ENCODE measurements around the gene PALLD.

PALLD gene

GRCh38 chr4:168647646-168648375 is 151.0 kb downstream of the PALLD start:
- no peak for DNase-seq (ENCODE audit: low read depth in 2 of 2)

GRCh38 chr4:168648494-168648893 is 151.6 kb downstream of the PALLD start:
- DNase-seq (ENCODE audit: low read depth in 2 of 2) = no peak

- no peak for DNase-seq (ENCODE audit: low read depth in 2 of 2)
Measured at GRCh38 chr4:168648929-168649328, 152.1 kb downstream of the PALLD start.

- DNase-seq (ENCODE audit: low read depth in 2 of 2) = no peak
Measured at GRCh38 chr4:168651374-168651773, 154.5 kb downstream of the PALLD start.

DNA sequence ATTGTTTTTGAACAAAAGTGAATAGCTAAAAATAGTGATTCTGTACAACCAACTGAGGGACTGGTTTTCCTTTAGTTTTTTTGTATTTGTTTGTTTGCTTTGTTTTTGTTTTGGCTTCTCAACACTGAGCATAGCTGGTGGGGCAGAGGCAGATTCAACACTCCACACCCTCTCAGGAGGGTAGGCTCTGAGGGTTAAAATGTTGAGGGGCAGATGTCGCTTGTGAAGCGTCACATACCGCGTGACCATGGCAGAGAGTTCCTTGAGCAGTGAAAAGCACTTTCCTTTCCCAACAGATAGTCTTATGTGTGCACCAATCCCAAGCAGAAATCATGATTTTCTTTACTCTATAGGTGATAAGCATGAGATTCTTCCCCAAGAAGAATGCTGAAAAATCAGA is 155.0 kb downstream of the PALLD start:
- DNase-seq (ENCODE audit: low read depth in 2 of 2) = no peak

- no peak for DNase-seq (ENCODE audit: low read depth in 2 of 2)
Measured at GRCh38 chr4:168652755-168653154, 155.9 kb downstream of the PALLD start.

- DNase-seq (ENCODE audit: low read depth in 2 of 2) = no peak
Measured at GRCh38 chr4:168654104-168654847, 157.4 kb downstream of the PALLD start.

GRCh38 chr4:168654848-168655174 is 158.0 kb downstream of the PALLD start:
- DNase-seq (ENCODE audit: low read depth in 2 of 2) = no peak

GRCh38 chr4:168655182-168655581 is 158.3 kb downstream of the PALLD start:
- no peak for DNase-seq (ENCODE audit: low read depth in 2 of 2)

DNA sequence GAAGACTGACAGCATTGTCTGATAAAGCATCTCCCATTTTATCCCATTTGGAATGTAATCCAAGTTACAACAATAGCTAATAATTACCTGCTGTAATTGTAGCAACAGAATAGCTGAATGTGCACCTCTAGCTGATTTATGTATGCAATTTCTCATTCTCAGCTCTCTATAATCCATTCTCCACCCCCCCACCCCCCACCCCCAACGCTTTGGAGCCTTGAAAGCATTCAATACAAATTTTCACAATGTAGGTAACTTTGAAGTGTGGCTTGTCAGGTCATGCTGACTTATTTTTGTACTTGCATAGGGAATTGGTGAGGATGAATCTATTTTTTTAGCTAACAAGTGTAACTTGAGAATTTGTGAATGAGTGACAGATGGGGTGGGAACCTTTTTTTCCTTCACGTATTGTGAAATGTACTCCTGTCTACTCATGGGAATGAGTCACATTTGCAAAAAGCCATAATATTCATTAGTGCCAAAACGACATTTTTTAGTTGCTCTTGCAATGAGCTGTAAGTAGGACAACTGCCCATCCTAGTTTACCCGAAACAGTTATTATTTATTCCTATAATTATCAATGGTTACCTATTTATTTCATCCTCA is 159.3 kb downstream of the PALLD start:
- no peak for DNase-seq (ENCODE audit: low read depth in 2 of 2)

- no peak for DNase-seq (ENCODE audit: low read depth in 2 of 2)
Measured at GRCh38 chr4:168656946-168657473, 160.2 kb downstream of the PALLD start.

GRCh38 chr4:168658751-168659150 is 161.9 kb downstream of the PALLD start:
- no peak for DNase-seq (ENCODE audit: low read depth in 2 of 2)

DNA sequence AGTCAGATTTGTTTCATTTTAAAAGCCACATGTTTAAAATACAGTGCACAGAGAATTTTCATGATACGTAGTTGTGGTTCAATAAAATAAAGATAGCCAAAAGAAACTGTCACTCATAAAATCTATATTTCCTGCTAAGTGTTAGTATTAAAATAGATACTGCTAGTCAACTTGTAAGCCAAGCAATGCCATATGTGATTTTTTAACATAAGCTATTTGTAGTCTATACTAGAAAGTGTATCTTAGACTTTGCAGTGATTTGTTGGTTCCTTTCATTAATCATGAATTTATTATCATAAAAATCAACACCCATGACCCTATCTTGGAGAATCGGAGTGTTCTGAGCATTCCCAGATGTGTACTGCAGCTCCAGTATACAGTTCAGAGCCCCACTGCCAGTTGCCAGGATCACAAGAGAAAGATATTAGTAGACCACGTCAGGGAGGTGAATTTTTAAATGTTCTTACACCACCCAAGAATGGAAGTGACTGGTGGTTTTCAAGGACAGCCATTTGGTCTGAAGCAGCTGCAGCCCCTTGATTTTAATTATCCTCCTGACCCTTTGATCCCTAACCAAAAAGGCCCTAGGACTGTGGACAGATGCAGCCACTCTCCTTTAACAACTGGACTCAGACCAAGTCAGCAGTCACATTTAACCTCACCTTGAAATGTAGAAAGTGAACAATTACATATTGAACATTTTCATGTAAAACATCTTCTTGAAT is 163.1 kb downstream of the PALLD start:
- DNase-seq (ENCODE audit: low read depth in 2 of 2) = no peak

- no peak for DNase-seq (ENCODE audit: low read depth in 2 of 2)
Measured at GRCh38 chr4:168662297-168662984, 165.6 kb downstream of the PALLD start.

GRCh38 chr4:168664242-168664891 is 167.5 kb downstream of the PALLD start:
- no peak for DNase-seq (ENCODE audit: low read depth in 2 of 2)

DNA sequence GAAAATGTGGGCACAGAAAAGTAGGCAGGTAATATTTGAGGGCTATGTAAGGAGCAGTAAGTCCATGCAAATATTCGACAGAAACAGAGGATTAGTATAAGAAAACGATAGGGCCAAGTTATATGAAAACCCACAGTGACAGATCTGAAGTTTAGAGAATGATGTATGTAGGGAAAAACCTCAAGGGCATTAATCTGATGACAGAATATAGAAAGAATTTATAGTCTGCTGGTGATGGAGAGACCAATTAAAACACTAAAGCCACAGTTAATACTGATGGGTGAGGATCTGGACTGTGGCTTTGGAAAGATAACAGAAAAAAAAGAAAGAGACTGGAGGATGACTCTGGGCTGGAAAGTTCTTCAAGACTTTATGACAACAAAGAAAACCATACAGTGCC is 169.7 kb downstream of the PALLD start:
- DNase-seq (ENCODE audit: low read depth in 2 of 2) = no peak

GRCh38 chr4:168667376-168667775 is 170.5 kb downstream of the PALLD start:
- DNase-seq (ENCODE audit: low read depth in 2 of 2) = no peak

DNA sequence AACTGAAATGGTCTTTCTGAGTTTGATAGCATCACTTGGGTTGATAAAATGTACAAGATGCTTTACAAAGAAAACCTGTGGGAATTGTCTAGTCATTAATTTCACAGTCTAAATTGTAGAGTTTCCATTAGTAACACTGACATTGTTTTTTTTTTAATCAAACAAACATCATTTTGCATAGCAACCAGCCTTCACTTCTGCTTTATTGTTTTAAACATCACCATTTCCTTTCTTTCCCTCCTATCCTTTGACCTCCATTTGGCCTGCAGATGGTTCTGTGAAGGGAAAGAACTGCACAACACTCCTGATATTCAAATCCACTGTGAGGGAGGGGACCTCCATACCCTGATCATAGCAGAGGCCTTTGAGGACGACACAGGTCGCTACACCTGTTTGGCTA is 171.1 kb downstream of the PALLD start:
- no peak for DNase-seq (ENCODE audit: low read depth in 2 of 2)

DNA sequence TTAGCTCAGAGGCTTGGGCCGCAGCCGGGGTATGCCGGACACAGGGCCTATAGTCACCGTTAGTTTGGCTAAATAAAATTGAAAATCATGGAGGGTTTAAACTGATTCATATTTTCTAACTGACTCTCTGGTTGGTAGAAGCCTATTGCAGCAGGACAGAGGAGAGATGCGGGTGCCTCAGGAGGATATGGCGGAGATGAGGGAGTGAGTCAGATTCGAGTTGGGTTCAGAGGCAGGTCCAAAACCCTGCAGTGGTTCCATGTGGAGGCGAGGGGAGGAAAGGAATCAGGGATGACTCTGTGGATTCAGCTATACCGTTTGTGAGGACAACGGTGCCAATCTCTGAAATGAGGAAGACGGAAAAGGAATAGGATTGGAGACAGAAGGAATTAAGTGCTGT is 176.6 kb downstream of the PALLD start:
- DNase-seq (ENCODE audit: low read depth in 2 of 2) = no peak

- no peak for DNase-seq (ENCODE audit: low read depth in 2 of 2)
Measured at GRCh38 chr4:168674077-168674747, 177.4 kb downstream of the PALLD start.

GRCh38 chr4:168674866-168675265 is 178.0 kb downstream of the PALLD start:
- no peak for DNase-seq (ENCODE audit: low read depth in 2 of 2)

Measured in stimulated activated CD8-positive, alpha-beta memory T cell treated with anti-CD3 and anti-CD28 coated beads, Interleukin-2, amount 100 ng/mL, for 48 hours (primary cell).